Heart left ventricle (tissue), 13 donors: ENCODE results near the gene NAPA.

Source experiments
- CTCF ChIP-seq, 12 donors: fragments of 200-600 bp; sonication (generic) in 4 of 12; IDR thresholded peaks; one replicate each; pipeline versions ENCODE4 v1.5.0 to v1.8.0; 2018 to 2022; ENCODE audit warnings: antibody characterized with exemption in 12 of 12, mild to moderate bottlenecking in 5 of 12
- POLR2A ChIP-seq, 2 donors: fragments of 450-650 bp; IDR thresholded peaks; one replicate each; pipeline ENCODE4 v1.6.1; 2017; ENCODE audit warnings: antibody characterized with exemption in 2 of 2, mild to moderate bottlenecking in 2 of 2, moderate library complexity in 2 of 2
- donor health status: ischemic (EF 13 %, LVEDD 7.1; RV severe dilation, severe dysfunction).
- donor health status: DM: no; HTN: yes; CAD: no.
- donor health status: DM: no; HTN: no; CAD: no.
- donor health status: ischemic (EF 25% LVEDD 6.9; RV normal size, moderate dysfunction).
- donor health status: ischemic (EF 25% LVEDD 5.7; RV mildly dilated, moderate dysfunction).
- donor health status: ischemic (EF 35%, LVEDD 5.7; RV mildly dilated, moderate dysfunction).
- donor health status: nonischemic (EF 11% LVEDD 7.7; RV severe dilation, severe dysfunction).
- donor health status: DM: yes; HTN: yes; CAD: no.
- donor health status: PGD.
- donor health status: ischemic (EF 29% LVEDD 5.4; RV normal size, mild dysfunction).
- donor health status: nonischemic (EF 23%, LVEDD 6.1; RV moderate dilation, normal function).

GRCh38 chr19:47540748-47541147, 25.9 kb upstream of the NAPA start:
- peak in 2 of 12 donors; percentile 17 to 35 for TF ChIP-seq CTCF (IDR thresholded peaks at IDR 0.05)
- TF ChIP-seq POLR2A (IDR thresholded peaks at IDR 0.05): no peak
